ENCODE results near the gene ZNF783. TPM values are rescaled to one million over a fixed set of nuclear protein-coding genes. Genes with fewer than 3 reads are reported as not detected.
"Not testable (repeated sequence)": the region's sequence is repeated elsewhere in the genome, so short reads cannot be mapped to it uniquely, and the experiment has no call there.

Gene ZNF783
- total RNA-seq, 1 experiment from 2014 or later = 6.2 TPM

- H3K27me3 ChIP-seq = no peaks in the 10 kb centered on the region
- no peaks in the 10 kb centered on the region for H3K36me3 ChIP-seq
- no peak overlapping the region for H3K4me3 ChIP-seq
- no peak for DNase-seq
- no peaks in the 10 kb centered on the region for H3K9me3 ChIP-seq
Observed at GRCh38 chr7:149306854-149307253, 44.9 kb downstream of the ZNF783 start.

- Histone ChIP-seq H3K4me3 (no peak overlapping the region), H3K9me3 (no peaks in the 10 kb centered on the region), H3K36me3 (no peaks in the 10 kb centered on the region), H3K27me3 (no peaks in the 10 kb centered on the region)
- DNase-seq = no peak
Observed at GRCh38 chr7:149307775-149308501, 45.9 kb downstream of the ZNF783 start.

GRCh38 chr7:149310113-149310836 lies 48.3 kb downstream of the ZNF783 start:
- H3K27me3 ChIP-seq = no peaks in the 10 kb centered on the region
- no peak overlapping the region for H3K4me3 ChIP-seq
- H3K36me3 ChIP-seq = no peaks in the 10 kb centered on the region
- DNase-seq = no peak
- H3K9me3 ChIP-seq = no peaks in the 10 kb centered on the region

GRCh38 chr7:149310990-149311573 lies 49.1 kb downstream of the ZNF783 start:
- no peak overlapping the region for H3K4me3 ChIP-seq
- no peaks in the 10 kb centered on the region for H3K9me3 ChIP-seq
- H3K36me3 ChIP-seq = no peaks in the 10 kb centered on the region
- H3K27me3 ChIP-seq = no peaks in the 10 kb centered on the region
- DNase-seq = no peak

- DNase-seq = no peak
Observed at GRCh38 chr7:149313981-149314380, 52.0 kb downstream of the ZNF783 start.

GRCh38 chr7:149316606-149317005 lies 54.6 kb downstream of the ZNF783 start:
- no peak for DNase-seq
- no peaks in the 10 kb centered on the region for H3K36me3 ChIP-seq
- no peaks in the 10 kb centered on the region for H3K27me3 ChIP-seq
- H3K9me3 ChIP-seq = no peaks in the 10 kb centered on the region
- no peak overlapping the region for H3K4me3 ChIP-seq

More at GRCh38 chr7:149313981-149314380, 52.0 kb downstream of the ZNF783 start:
- no peak overlapping the region for H3K4me3 ChIP-seq
- no peaks in the 10 kb centered on the region for H3K36me3 ChIP-seq
- H3K9me3 ChIP-seq = no peaks in the 10 kb centered on the region
- no peaks in the 10 kb centered on the region for H3K27me3 ChIP-seq

- Histone ChIP-seq H3K4me3 (no peak overlapping the region), H3K27me3 (no peaks in the 10 kb centered on the region), H3K9me3 (no peaks in the 10 kb centered on the region), H3K36me3 (no peaks in the 10 kb centered on the region)
- no peak for DNase-seq
Observed at GRCh38 chr7:149317496-149317895, 55.5 kb downstream of the ZNF783 start.

- H3K9me3 ChIP-seq = no peaks in the 10 kb centered on the region
- H3K27me3 ChIP-seq = no peaks in the 10 kb centered on the region
- no peak overlapping the region for H3K4me3 ChIP-seq
- H3K36me3 ChIP-seq = no peaks in the 10 kb centered on the region
- DNase-seq = no peak
Observed at GRCh38 chr7:149317986-149318672, 56.1 kb downstream of the ZNF783 start.

- Histone ChIP-seq H3K27me3 (no peaks in the 10 kb centered on the region), H3K4me3 (no peak overlapping the region), H3K9me3 (no peaks in the 10 kb centered on the region), H3K36me3 (no peaks in the 10 kb centered on the region)
- DNase-seq = no peak
Observed at GRCh38 chr7:149319376-149319775, 57.4 kb downstream of the ZNF783 start.

GRCh38 chr7:149320313-149321124 lies 58.5 kb downstream of the ZNF783 start:
- Histone ChIP-seq H3K9me3 (no peaks in the 10 kb centered on the region), H3K27me3 (no peaks in the 10 kb centered on the region), H3K4me3 (no peak overlapping the region; the same call in 1 of the 2 replicates), H3K36me3 (no peaks in the 10 kb centered on the region)
- DNase-seq = no peak

GRCh38 chr7:149321125-149321905 lies 59.3 kb downstream of the ZNF783 start:
- DNase-seq = peak; percentile 9
- not testable (repeated sequence) for H3K9me3 ChIP-seq, H3K27me3 ChIP-seq, H3K36me3 ChIP-seq
- peak overlapping the region; percentile 37 for H3K4me3 ChIP-seq

- peak; percentile 8 for DNase-seq
- no peaks in the 10 kb centered on the region for H3K27me3 ChIP-seq
Observed at GRCh38 chr7:149321978-149322541, 60.1 kb downstream of the ZNF783 start.

GRCh38 chr7:149322737-149323136 lies 60.7 kb downstream of the ZNF783 start:
- DNase-seq = no peak
- H3K27me3 ChIP-seq = no peaks in the 10 kb centered on the region
- no peaks in the 10 kb centered on the region for H3K36me3 ChIP-seq
- no peak overlapping the region for H3K4me3 ChIP-seq
- H3K9me3 ChIP-seq = no peaks in the 10 kb centered on the region

More at GRCh38 chr7:149321978-149322541, 60.1 kb downstream of the ZNF783 start:
- peak overlapping the region; percentile 37 for H3K4me3 ChIP-seq
- no peaks in the 10 kb centered on the region for H3K9me3 ChIP-seq
- no peaks in the 10 kb centered on the region for H3K36me3 ChIP-seq

GRCh38 chr7:149325248-149325647 lies 63.3 kb downstream of the ZNF783 start:
- DNase-seq = no peak
- Histone ChIP-seq H3K4me3 (no peak overlapping the region), H3K36me3 (no peaks in the 10 kb centered on the region), H3K27me3 (no peaks in the 10 kb centered on the region), H3K9me3 (no peaks in the 10 kb centered on the region)

- DNase-seq = no peak
- H3K9me3 ChIP-seq = no peaks in the 10 kb centered on the region
- no peaks in the 10 kb centered on the region for H3K27me3 ChIP-seq
- H3K4me3 ChIP-seq = no peak overlapping the region
- no peaks in the 10 kb centered on the region for H3K36me3 ChIP-seq
Observed at GRCh38 chr7:149329265-149329664, 67.3 kb downstream of the ZNF783 start.

Data from MG63 (cell line).